HepG2 (cell line): ENCODE results near the gene DARS2. TPM values are rescaled to one million over a fixed set of nuclear protein-coding genes. Genes with fewer than 3 reads are reported as not detected.

Source experiments
- ATAC-seq: fragments of 200-7000 bp; cut with Tn5 transposase; 3 replicates; pipeline ENCODE4 v1.9.1; 2020; ENCODE audit warnings: mild to moderate bottlenecking, moderate library complexity
- BruUV-seq: library from RNA; stranded (reverse); fragments of 400-500 nt; replicated peaks from 2 replicates; lab custom pipeline; 2021; lab: Mats Ljungman, UMichigan
- CTCF ChIA-PET: fragments of 300-600 bp; formaldehyde crosslinking; extraction: SDS; loops from one replicate; lab custom pipeline; 2021; ENCODE audit warnings: low total read pairs, inconsistent platforms, low intra/inter-chr PET ratio; lab: Yijun Ruan, JAX
- POLR2A ChIA-PET: fragments of 350-600 bp; sonication (Branson Sonifier 250); formaldehyde crosslinking; loops from one replicate; lab custom pipeline; 2020; ENCODE audit warnings: antibody characterized with exemption, inconsistent platforms; lab: Yijun Ruan, JAX
- DNase-seq: peaks from one replicate; pipeline ENCODE4 v3.0.0-alpha.2; 2015; ENCODE audit warnings: low spot score
- FAIRE-seq: peaks from 3 replicates; lab custom pipeline; 2011; peaks lifted over from hg19 to GRCh38; lab: Jason Lieb, UNC
- H2AFZ ChIP-seq: one replicate; pipeline ENCODE4 v1.6.1; 2011; ENCODE audit warnings: low read length, inconsistent platforms
- H3K27ac ChIP-seq: fragments of 300-600 bp; 3 replicates; pipeline ENCODE4 v1.8.0; 2011; ENCODE audit warnings: mixed run types, mild to moderate bottlenecking, mixed read lengths, low read length, inconsistent platforms; ENCODE audit not compliant: insufficient read depth; ENCODE audit errors: extremely low read length
- H3K27me3 ChIP-seq, 2 experiments: fragments of 200-600 bp in 1 of 2; 2 replicates in 1 of 2; 3 replicates in 1 of 2; pipeline versions ENCODE4 v1.6.0 to v1.8.0; 2011; ENCODE audit warnings: low read length in 2 of 2, mild to moderate bottlenecking in 2 of 2, moderate library complexity in 2 of 2, inconsistent platforms in 1 of 2; ENCODE audit not compliant: insufficient read depth in 2 of 2, control insufficient read depth in 1 of 2
- H3K36me3 ChIP-seq, 2 experiments: fragments of 200-600 bp in 1 of 2; replicated peaks in 1 of 2; 2 replicates in 1 of 2; 3 replicates in 1 of 2; pipeline versions ENCODE4 v1.5.1 to v1.8.0; 2011; ENCODE audit warnings: low read length in 2 of 2, inconsistent platforms in 1 of 2; ENCODE audit not compliant: insufficient read depth in 2 of 2, control insufficient read depth in 1 of 2
- H3K4me1 ChIP-seq: 2 replicates; pipeline ENCODE4 v1.5.1; 2012; ENCODE audit warnings: low read length, inconsistent platforms; ENCODE audit not compliant: insufficient read depth
- H3K4me2 ChIP-seq: 2 replicates; pipeline ENCODE4 v1.6.0; 2011; ENCODE audit warnings: low read depth, low read length, inconsistent platforms
- H3K4me3 ChIP-seq, 3 experiments: fragments of 200-600 bp in 1 of 3; sonication (generic), shearing (Covaris generic) in 1 of 3; replicated peaks in 1 of 3; 2 replicates each; pipeline ENCODE4 v1.5.1; 2011 to 2016; ENCODE audit warnings: low read length in 3 of 3, inconsistent platforms in 2 of 3, low read depth in 2 of 3, mild to moderate bottlenecking in 2 of 3, control low read depth in 1 of 3, mixed read lengths in 1 of 3; ENCODE audit not compliant: insufficient read depth in 1 of 3
- H3K79me2 ChIP-seq: one replicate; pipeline ENCODE4 v1.6.1; 2011; ENCODE audit warnings: low read length, inconsistent platforms; ENCODE audit not compliant: insufficient read depth
- H3K9ac ChIP-seq: 2 replicates; pipeline ENCODE4 v1.6.0; 2011; ENCODE audit warnings: mild to moderate bottlenecking, low read depth, low read length, inconsistent platforms; ENCODE audit not compliant: insufficient read depth
- H3K9me3 ChIP-seq: 2 replicates; pipeline ENCODE4 v1.5.1; 2012; ENCODE audit warnings: mild to moderate bottlenecking, low read length
- H4K20me1 ChIP-seq: 2 replicates; pipeline ENCODE4 v1.6.0; 2011; ENCODE audit warnings: inconsistent platforms, mild to moderate bottlenecking, low read length, moderate library complexity; ENCODE audit not compliant: insufficient read depth
- ARHGAP35 ChIP-seq: sonication (generic); formaldehyde crosslinking; IDR thresholded peaks from 2 replicates; pipeline ENCODE4 v1.9.0; 2022; ENCODE audit warnings: mild to moderate bottlenecking, inconsistent platforms, moderate library complexity, missing genetic modification reagents, borderline replicate concordance
- PAF1 ChIP-seq: IDR thresholded peaks from 2 replicates; pipeline ENCODE4 v1.6.1; 2016; ENCODE audit warnings: missing genetic modification reagents, missing compliant biosample characterization
- POLR2A ChIP-seq, 2 experiments: IDR thresholded peaks; 2 replicates each; pipeline ENCODE4 v1.6.1; 2011; ENCODE audit warnings: low read depth in 2 of 2, low read length in 2 of 2, mild to moderate bottlenecking in 1 of 2, moderate library complexity in 1 of 2; ENCODE audit not compliant: insufficient read depth in 1 of 2
- POLR2AphosphoS5 ChIP-seq: IDR thresholded peaks from 2 replicates; pipeline ENCODE4 v1.6.1; 2012; ENCODE audit warnings: low read depth, low read length
- RBFOX2 ChIP-seq: fragments of 200-400 bp; formaldehyde crosslinking; IDR thresholded peaks from 2 replicates; pipeline ENCODE4 v1.6.1; 2017; ENCODE audit warnings: low read depth, mild to moderate bottlenecking, low read length
- RBM22 ChIP-seq: fragments of 200-400 bp; formaldehyde crosslinking; optimal IDR thresholded peaks from 2 replicates; pipeline ENCODE3; 2017; ENCODE audit warnings: mild to moderate bottlenecking, low read length, moderate library complexity
- SSRP1 ChIP-seq: IDR thresholded peaks from 2 replicates; pipeline ENCODE4 v1.6.1; 2016; ENCODE audit warnings: control low read depth
- ZFP36L2 ChIP-seq: sonication (generic); formaldehyde crosslinking; IDR thresholded peaks from 2 replicates; pipeline ENCODE4 v1.4.0; 2020; ENCODE audit warnings: missing genetic modification reagents
- ZNF839 ChIP-seq: sonication (generic); formaldehyde crosslinking; IDR thresholded peaks from 2 replicates; pipeline ENCODE4 v1.4.0; 2020; ENCODE audit warnings: missing genetic modification reagents, mild to moderate bottlenecking, borderline replicate concordance
- in situ Hi-C: cut with HindIII; loops from 2 replicates; pipeline ENCODE4 v1.10.0; 2017; ENCODE audit warnings: low pct_unique_long_range_greater_than_20kb; ENCODE audit not compliant: extremely low pct_ligation_motif_present
- intact Hi-C: fragments of 100-400 bp; cut with micrococcal nuclease; formaldehyde crosslinking; loops from one replicate; pipeline ENCODE4 v1.10.0; 2022; ENCODE audit not compliant: unreplicated experiment
- polyA plus RNA-seq, 8 experiments: library from polyadenylated mRNA; depleted of rRNA in 3 of 8; stranded (reverse) in 7 of 8; unstranded in 1 of 8; fragments of >200 nt; fragmentation: Illumina TruSeq in 4 of 8; extraction: Trizol in 4 of 8; gene quantifications; 2 replicates each; pipeline versions ENCODE4 v1.2.1 to v1.2.3, GENCODE V29; 2011 to 2016; ENCODE audit warnings: low read depth in 4 of 8, missing spikeins in 1 of 8, mixed read lengths in 1 of 8; ENCODE audit not compliant: insufficient read depth in 1 of 8
- total RNA-seq, 5 experiments: library from RNA; depleted of rRNA; stranded (reverse); fragments of >200 nt; fragmentation: Illumina TruSeq; extraction: Trizol; gene quantifications; 2 replicates each; pipeline ENCODE4 v1.2.3, GENCODE V29; 2016; ENCODE audit warnings: low read depth in 1 of 5
- TF ChIP-seq, protein P1 (sequence below): sonication (generic); formaldehyde crosslinking; IDR thresholded peaks from 2 replicates; pipeline ENCODE4 v1.4.0; 2020; ENCODE audit warnings: missing genetic modification reagents, mild to moderate bottlenecking, borderline replicate concordance

The DARS2 gene
- total and polyA plus RNA-seq, 2 of the 13 experiments (the other 11 are each of a cell fraction or from before 2014, with no cell fraction given) = 17.6 to 27.7 TPM

DNA sequence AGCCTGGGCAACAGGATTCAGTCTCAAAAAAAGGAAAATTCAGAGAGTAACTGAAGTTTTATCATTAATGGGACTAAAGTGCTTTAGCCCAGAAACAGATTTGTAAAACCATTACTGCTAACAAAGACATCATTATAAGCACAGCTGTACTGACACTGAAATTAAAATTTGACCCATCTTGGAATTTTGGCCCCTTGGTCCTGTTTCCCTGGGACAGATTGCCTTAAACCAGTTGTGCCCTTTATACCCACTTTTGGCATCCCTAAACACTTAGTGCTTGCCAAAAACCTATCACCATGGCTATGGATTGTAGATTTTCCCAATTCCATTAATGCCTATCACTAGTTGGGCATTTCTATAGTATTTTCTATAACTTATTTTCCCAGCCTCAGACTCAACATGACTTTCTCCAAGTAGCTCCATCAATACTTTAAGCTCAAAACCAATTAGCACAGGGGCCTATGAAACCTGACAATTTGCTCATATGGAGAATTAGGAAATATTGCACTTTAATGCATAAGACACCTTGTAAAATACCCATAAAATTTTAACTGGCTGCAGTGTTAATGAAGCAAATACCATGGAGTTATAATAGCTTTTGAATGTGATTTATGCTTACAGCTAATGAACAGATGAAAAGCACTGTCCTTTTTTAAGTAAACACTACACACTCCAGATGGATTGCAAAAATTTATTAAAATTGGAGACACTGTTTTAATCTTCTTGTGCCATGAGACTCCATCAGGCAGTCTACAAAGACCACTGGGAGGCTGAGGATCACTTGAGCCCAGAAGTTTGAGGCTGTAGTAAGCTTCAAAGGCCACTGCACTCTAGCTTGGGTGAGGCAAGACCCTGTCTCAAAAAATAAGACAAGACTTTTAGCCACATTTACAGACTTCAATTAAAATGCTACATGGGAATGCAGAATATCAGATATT is 39.0 kb downstream of the DARS2 start:
- H3K36me3 ChIP-seq = peaks cover 4 to 37% of the 10 kb centered on the region in 2 experiments
- H4K20me1 ChIP-seq = peaks cover 38% of the 10 kb centered on the region
- H3K27me3 ChIP-seq = no peaks in the 10 kb centered on the region; a peak in 1 of 5 replicates
- no peak for ATAC-seq
- no TSS peak for BruUV-seq
- no peak overlapping the region for H3K4me2 ChIP-seq
- in situ Hi-C loops (loop anchor here (10.0 kb wide), 1 partner anchor 211 kb away; no protein-coding TSS in a partner anchor), intact Hi-C loops (no loop called here)
- peaks cover 24% of the 10 kb centered on the region for H3K79me2 ChIP-seq
- ChIA-PET CTCF (no interaction called here), POLR2A (no interaction called here)
- H2AFZ ChIP-seq = no peak overlapping the region
- no peak for FAIRE-seq
- no peak overlapping the region for H3K9ac ChIP-seq
- no peak for DNase-seq
- TF ChIP-seq RBM22 (peak; percentile 94), SSRP1 (CRISPR knock-in tag) (peak; percentile 61; the same call in 1 of the 2 replicates), POLR2AphosphoS5 (peak; percentile 68), ZNF839 (CRISPR knock-in tag) (no peak), RBFOX2 (peak; percentile 48; the same call in 1 of the 2 replicates), ARHGAP35 (CRISPR knock-in tag) (no peak), POLR2A (IDR thresholded peaks at IDR 0.05; ENCODE audit: insufficient read depth in 1 of 2, low read depth in 2 of 2, low read length in 2 of 2) (peak; percentile 37 to 69), PAF1 (CRISPR knock-in tag) (peak; percentile 66; the same call in 1 of the 2 replicates), ZFP36L2 (CRISPR knock-in tag) (no peak)
- TF ChIP-seq, protein P1, sequence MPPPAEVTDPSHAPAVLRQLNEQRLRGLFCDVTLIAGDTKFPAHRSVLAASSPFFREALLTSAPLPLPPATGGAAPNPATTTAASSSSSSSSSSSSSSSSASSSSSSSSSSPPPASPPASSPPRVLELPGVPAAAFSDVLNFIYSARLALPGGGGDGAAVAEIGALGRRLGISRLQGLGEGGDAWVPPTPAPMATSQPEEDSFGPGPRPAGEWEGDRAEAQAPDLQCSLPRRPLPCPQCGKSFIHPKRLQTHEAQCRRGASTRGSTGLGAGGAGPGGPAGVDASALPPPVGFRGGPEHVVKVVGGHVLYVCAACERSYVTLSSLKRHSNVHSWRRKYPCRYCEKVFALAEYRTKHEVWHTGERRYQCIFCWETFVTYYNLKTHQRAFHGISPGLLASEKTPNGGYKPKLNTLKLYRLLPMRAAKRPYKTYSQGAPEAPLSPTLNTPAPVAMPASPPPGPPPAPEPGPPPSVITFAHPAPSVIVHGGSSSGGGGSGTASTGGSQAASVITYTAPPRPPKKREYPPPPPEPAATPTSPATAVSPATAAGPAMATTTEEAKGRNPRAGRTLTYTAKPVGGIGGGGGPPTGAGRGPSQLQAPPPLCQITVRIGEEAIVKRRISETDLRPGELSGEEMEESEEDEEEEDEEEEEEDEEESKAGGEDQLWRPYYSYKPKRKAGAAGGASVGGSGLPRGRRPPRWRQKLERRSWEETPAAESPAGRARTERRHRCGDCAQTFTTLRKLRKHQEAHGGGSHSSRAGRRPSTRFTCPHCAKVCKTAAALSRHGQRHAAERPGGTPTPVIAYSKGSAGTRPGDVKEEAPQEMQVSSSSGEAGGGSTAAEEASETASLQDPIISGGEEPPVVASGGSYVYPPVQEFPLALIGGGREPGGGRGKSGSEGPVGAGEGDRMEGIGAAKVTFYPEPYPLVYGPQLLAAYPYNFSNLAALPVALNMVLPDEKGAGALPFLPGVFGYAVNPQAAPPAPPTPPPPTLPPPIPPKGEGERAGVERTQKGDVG (CRISPR knock-in tag) = no peak
- no peaks in the 10 kb centered on the region for H3K9me3 ChIP-seq
- peak overlapping the region; percentile 9 for H3K27ac ChIP-seq
- peaks cover 26% of the 10 kb centered on the region for H3K4me1 ChIP-seq
- H3K4me3 ChIP-seq = no peak overlapping the region
